Colonic mucosa (tissue), 4 donors: Measurements from ENCODE around the gene MCRIP1. TPM values are rescaled to one million over a fixed set of nuclear protein-coding genes. Genes with fewer than 3 reads are reported as not detected.

Experiments used
- DNase-seq: peaks from one replicate; pipeline ENCODE4 v3.0.0-alpha.2; 2020
- H3K27ac ChIP-seq: fragments of 200-600 bp; one replicate; pipeline ENCODE4 v1.8.0; 2021
- H3K27me3 ChIP-seq: fragments of 200-600 bp; one replicate; pipeline ENCODE4 v1.8.0; 2021
- H3K36me3 ChIP-seq: fragments of 200-600 bp; one replicate; pipeline ENCODE4 v1.8.0; 2021
- H3K4me1 ChIP-seq: fragments of 200-600 bp; one replicate; pipeline ENCODE4 v1.8.0; 2021; ENCODE audit warnings: mild to moderate bottlenecking
- H3K4me3 ChIP-seq: fragments of 200-600 bp; one replicate; pipeline ENCODE4 v1.8.0; 2021
- H3K9ac ChIP-seq, 2 donors: one replicate each; pipeline ENCODE4 v1.7.0; 2013; ENCODE audit warnings: control low read depth in 2 of 2, low read depth in 2 of 2, low read length in 2 of 2
- H3K9me3 ChIP-seq: fragments of 200-600 bp; one replicate; pipeline ENCODE4 v1.8.0; 2021
- intact Hi-C: fragments of 100-400 bp; cut with DNase I; formaldehyde crosslinking; loops from one replicate; pipeline ENCODE4 v1.14.1; 2022
- total RNA-seq, 2 donors: library from RNA; stranded (reverse); fragmentation: NEBNext Ultra II Directional in 1 of 2; extraction: Animal tissue kit (Norgen Biotek cat#: 25700) in 1 of 2; gene quantifications; one replicate each; pipeline ENCODE4 v1.2.1, GENCODE V29; 2021
- TF ChIP-seq, protein P1 (sequence below): fragments of 200-600 bp; IDR thresholded peaks from one replicate; pipeline ENCODE4 v1.8.0; 2022; ENCODE audit warnings: antibody characterized with exemption, mild to moderate bottlenecking
- donor health status: healthy.
- donor health status: DM: no; HTN: no; CAD: no.
- donor health status: DM: no; HTN: no; CAD: no.

Gene MCRIP1
- total RNA-seq, 2 donors from 2014 or later = 25.9 to 26.2 TPM

DNA sequence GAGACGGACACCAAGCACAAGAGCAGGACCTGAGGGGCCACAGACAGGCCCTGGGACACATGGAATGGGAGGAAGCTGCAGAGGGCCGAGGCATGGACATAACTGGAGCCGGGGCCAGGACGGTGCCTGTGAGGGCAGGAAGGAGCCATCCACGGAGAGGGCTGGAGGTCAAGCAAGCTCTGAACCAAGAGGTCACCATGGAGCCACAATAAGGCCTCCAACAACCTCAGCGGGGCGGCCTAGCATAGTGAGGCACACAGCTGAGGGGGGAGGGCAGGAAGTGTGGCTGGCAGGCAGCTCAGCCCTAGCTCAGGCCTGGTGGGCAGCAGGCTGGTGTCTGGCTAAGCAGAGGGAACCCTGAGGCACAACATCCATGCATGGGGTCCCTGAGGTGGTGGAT lies 4.4 kb downstream of the MCRIP1 start:
- H3K9ac ChIP-seq = no peak overlapping the region
- H3K4me1 ChIP-seq = peaks cover 4% of the 10 kb centered on the region
- TF ChIP-seq, protein P1, sequence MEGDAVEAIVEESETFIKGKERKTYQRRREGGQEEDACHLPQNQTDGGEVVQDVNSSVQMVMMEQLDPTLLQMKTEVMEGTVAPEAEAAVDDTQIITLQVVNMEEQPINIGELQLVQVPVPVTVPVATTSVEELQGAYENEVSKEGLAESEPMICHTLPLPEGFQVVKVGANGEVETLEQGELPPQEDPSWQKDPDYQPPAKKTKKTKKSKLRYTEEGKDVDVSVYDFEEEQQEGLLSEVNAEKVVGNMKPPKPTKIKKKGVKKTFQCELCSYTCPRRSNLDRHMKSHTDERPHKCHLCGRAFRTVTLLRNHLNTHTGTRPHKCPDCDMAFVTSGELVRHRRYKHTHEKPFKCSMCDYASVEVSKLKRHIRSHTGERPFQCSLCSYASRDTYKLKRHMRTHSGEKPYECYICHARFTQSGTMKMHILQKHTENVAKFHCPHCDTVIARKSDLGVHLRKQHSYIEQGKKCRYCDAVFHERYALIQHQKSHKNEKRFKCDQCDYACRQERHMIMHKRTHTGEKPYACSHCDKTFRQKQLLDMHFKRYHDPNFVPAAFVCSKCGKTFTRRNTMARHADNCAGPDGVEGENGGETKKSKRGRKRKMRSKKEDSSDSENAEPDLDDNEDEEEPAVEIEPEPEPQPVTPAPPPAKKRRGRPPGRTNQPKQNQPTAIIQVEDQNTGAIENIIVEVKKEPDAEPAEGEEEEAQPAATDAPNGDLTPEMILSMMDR = no peak
- H3K27me3 ChIP-seq = no peaks in the 10 kb centered on the region
- DNase-seq = no peak
- H3K4me3 ChIP-seq = no peak overlapping the region
- H3K9me3 ChIP-seq = no peaks in the 10 kb centered on the region
- H3K36me3 ChIP-seq = no peaks in the 10 kb centered on the region
- intact Hi-C loops = no loop called here
- no peak overlapping the region for H3K27ac ChIP-seq

DNA sequence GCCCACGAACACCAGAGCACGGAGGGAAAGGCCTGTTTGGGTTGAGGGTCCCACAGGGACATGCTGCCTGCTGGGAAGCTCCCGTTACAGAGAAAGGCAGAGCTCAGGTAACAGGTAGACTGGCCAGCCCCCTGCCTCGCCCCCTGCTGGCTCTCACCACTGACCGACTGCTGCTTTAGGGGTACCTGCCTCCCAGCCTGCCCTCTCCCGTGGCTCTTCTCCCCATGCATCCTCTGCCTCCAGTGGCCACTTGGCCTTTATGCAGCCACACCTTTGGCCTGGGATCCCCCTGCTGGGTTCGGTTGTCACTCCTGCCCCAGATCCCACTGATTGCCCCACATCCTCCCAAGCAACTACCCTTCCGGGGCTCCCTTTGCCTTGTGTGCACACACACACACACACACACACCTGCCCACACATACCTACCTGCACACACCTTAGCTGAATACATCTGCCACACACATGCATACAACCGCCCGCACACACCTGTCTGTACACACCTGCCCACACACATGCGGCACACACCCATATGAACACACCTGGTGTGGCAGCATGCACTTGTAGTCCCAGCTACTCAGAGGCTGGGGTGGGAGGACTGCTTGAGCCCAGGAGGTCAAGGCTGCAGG lies 7.1 kb downstream of the MCRIP1 start:
- intact Hi-C loops = no loop called here
- Histone ChIP-seq H3K27ac (no peak overlapping the region), H3K4me3 (no peak overlapping the region), H3K4me1 (peaks cover 14% of the 10 kb centered on the region), H3K9me3 (no peaks in the 10 kb centered on the region), H3K36me3 (no peaks in the 10 kb centered on the region), H3K27me3 (no peaks in the 10 kb centered on the region), H3K9ac (peak overlapping the region; percentile 4 to 12)
- DNase-seq = no peak
- TF ChIP-seq, protein P1 = no peak

DNA sequence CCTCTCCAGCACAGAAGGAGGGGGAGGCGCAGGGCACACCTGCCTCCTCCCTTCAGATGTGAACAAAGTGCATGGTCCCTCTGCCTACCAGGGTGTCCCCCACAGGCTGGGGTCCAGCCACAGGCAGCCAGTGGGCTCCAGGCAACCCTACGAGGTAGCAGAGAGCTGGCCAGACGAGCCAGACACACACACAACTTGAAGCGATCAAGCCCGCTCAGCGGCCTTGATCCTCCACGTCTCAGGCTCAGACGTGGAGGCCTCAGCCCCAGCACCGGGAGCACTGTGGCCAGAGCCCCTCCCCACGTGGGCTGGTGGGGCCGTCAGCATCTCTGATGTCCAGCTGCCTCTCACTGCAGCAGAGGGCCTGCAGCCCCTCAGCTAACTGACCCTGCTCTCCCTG lies 8.5 kb downstream of the MCRIP1 start:
- H3K27ac ChIP-seq = no peak overlapping the region
- no peaks in the 10 kb centered on the region for H3K27me3 ChIP-seq
- peaks cover 14% of the 10 kb centered on the region for H3K4me1 ChIP-seq
- H3K4me3 ChIP-seq = no peak overlapping the region
- intact Hi-C loops = no loop called here
- H3K9me3 ChIP-seq = no peaks in the 10 kb centered on the region
- no peak for DNase-seq
- TF ChIP-seq, protein P1 = no peak
- H3K36me3 ChIP-seq = no peaks in the 10 kb centered on the region
- H3K9ac ChIP-seq = no peak overlapping the region

DNA sequence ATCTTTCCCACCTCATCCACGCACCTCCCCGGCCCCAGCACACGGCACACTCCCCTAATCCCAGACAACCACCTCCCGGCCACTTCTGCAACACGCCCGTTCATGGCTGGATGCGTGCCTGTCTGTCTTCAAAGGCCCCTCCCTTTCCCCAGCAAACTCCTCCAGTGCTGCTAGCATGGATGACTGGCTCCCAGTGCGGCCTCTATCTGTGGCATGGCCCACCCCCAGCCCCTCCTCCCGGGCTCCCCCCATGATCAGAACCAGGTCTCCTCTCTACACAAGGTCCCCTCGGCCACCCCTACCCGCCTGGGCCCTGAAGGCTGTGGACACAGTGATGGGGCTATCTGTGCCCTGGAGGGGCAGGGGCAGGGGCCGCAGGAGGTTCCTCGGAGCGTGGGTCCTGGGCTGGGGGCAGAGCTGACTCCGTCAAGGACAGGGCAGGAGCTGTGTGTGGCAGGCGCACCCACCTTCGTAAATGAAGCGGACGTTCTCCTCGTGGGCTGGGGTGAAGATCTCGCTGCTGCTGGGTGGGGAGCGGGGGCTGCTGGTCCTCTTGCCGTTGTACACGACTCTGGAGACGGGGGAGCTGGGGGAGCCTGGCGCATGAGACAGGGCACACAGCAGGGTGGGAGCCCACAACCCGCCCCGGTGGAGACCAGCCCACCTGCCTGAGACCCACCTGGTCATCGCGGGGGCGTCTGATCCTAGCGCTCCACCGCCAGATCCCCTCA lies 9.1 kb downstream of the MCRIP1 start:
- TF ChIP-seq, protein P1 = no peak
- no peaks in the 10 kb centered on the region for H3K27me3 ChIP-seq
- H3K9me3 ChIP-seq = no peaks in the 10 kb centered on the region
- no peak overlapping the region for H3K4me3 ChIP-seq
- peaks cover 14% of the 10 kb centered on the region for H3K4me1 ChIP-seq
- intact Hi-C loops = no loop called here
- H3K27ac ChIP-seq = no peak overlapping the region
- no peaks in the 10 kb centered on the region for H3K36me3 ChIP-seq
- H3K9ac ChIP-seq = no peak overlapping the region
- no peak for DNase-seq

DNA sequence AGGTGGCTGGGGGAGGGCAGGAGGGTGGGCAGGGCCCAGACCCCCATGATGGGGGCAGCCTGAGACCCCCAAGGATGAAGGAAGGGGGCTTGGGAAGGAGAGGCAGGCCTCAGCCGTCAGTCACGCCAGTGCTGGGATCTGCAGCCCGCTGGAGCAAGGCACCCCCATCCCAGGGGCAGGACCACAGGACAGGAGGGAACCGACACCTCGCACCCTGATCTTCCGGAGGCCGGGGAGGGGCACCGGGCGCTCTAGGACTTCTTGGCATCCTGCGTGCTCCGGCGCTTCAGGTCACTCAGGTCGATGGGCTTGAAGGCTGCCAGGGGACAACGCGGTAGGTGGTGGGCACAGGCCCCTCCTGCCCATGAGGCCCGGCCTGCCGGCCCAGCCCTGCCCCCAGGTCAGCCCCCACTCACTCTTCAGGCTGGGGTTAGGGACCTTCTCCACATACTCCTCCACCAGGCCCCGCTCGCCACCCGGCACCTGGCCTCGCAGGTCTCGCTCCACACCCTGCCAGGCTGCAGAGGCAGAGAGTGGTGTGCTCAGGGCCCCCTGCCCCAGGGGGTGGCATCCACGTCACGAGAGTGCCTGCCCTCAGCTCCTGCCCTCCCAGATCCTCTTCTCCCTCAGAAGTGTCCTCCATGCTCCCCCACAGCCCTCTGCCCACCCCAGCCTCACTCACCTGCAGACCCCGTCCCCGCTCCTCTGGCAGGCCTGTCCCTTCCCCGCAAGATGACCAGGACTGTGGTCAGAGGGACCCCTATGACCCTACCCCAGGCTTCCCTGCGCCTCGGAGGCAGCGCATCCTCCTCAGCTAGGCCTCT lies 9.9 kb downstream of the MCRIP1 start:
- Histone ChIP-seq H3K27ac (no peak overlapping the region), H3K36me3 (no peaks in the 10 kb centered on the region), H3K9me3 (no peaks in the 10 kb centered on the region), H3K27me3 (no peaks in the 10 kb centered on the region), H3K9ac (peak overlapping the region; percentile 74 to 81), H3K4me3 (no peak overlapping the region), H3K4me1 (peaks cover 14% of the 10 kb centered on the region)
- intact Hi-C loops = no loop called here
- DNase-seq = no peak
- TF ChIP-seq, protein P1 = no peak
